Midbrain (tissue), 1 donor: ENCODE results near the gene TFDP2.
"Not testable (repeated sequence)": the region's sequence is repeated elsewhere in the genome, so short reads cannot be mapped to it uniquely, and the experiment has no call there.

Experiments used
- DNase-seq: peaks from one replicate; lab custom pipeline; 2025; lab: John Stamatoyannopoulos, UW

The TFDP2 gene

DNA sequence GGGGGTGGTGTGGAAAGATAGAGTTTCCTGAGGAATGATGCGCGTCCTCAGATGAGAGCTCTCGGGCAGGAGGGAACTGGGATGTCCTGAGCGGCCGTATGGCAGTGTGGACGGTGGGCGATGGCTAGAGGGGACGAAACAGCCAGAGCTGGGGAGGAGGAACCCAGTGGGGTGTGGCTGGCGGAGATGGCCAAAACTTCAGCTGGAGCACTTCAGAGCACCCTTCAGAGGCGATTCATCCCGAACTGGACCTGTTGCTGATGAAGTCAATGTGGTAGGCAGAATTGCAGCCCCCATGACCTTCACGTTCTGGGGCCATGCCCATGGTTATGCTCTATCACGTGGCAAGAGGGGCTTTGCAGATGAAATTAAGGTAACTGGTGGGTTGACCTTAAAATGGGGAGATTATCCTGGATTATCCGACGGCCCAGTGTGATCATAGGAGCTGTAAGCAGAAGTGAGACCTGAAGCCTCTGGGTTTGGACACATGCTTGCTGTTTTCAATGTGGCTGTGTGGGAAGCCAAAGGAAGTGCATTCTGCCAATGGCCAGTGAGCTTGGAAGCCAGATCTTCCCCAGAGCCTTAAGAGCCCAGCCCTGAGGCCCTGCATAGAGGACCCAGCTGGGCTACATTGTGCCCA, 220.6 kb downstream of the TFDP2 start:
- no peak for DNase-seq

DNA sequence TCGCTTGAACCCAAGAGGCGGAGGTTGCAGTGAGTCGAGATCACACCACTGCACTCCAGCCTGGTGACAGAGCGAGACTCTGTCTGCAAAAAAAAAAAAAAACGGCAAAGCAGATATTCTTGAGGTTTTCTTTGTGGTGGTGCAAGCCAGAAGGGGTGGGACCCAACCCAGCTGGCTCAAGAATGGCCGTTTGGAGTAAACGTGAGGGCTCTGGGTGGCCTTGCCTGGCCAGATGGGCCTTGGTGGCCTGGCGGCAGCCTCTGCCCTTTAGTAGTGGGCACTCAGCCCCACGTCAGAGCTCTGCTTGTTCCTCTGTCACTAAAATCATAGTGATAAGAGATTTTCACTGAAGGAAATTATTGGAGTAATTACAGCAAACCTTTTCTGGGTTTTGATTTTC, 222.4 kb downstream of the TFDP2 start:
- DNase-seq, result no peak

DNA sequence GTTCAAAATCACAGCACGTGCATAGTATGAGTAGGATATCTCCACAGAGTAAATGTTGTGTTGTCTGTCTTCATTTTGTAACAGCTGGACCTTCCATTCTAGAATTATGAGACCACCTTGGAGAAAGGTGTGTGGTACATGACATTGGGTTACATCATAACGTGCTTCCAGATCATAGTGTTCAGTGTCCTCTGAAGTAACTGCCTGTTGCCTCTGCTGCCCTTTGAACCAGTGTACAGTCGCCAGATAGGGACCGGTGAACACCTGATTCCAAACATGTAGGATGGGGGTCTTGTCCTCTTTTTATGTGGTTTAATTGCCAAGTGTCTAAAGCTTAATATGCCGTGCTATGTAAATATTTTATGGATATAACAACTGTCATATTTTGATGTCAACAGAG, 223.7 kb downstream of the TFDP2 start:
- DNase-seq, result not testable (repeated sequence)

DNA sequence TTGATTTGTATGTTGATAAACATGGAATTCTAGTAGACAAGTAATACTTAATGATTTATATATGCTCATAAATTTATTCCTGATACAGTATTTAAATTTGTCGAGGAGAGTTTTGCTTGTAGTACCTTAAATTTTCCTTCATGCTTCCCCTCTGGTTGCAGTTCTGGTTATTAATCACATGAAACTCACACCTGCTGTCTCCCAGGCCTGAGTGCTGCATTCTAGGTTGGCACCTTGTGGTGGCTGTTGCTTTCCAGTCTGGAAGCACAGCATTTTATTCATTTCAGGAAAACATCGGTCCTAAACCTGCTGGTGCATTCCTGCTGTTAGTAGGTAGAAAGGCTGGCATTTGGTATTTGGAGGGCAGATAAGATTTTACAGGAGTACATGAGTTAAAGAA, 228.0 kb downstream of the TFDP2 start:
- DNase-seq, result no peak

DNA sequence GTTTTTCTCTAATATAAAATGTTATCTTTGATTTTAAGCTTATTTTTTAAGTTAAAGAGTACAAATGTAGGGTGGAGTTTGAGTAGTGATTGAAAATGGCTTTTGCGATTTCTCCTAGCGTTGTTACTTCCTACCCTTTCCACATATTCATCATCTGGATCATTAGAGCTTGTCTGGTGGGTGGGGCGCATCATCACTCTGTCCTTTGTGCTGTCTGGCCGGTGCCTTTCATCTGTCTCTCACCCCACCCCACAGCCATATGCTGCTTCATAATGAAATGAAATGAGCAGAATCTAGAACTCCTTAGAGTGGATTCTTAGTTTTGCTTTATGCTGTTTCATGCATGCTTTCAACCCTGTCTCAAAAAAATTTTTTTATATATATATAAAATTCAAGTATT, 228.6 kb downstream of the TFDP2 start:
- no peak for DNase-seq

DNA sequence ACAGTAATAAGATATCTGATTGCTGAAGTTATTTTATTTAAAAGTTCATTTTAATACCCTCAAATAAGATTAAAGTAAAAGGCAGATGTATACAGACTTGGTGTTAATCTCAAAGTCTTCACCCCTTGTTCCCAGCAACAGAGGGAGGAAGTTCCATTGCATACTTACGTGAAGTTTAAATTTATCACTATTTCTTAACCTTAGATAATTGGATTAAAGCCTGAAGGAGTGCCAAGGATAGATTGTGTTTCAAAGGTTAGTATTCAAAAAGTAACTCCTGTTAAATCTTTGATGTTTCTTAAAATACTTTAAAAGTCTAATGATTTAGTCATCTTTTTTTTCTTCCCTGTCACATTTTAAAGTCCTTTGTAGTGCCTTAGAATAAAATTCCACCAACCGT, 233.6 kb downstream of the TFDP2 start:
- DNase-seq, result no peak

DNA sequence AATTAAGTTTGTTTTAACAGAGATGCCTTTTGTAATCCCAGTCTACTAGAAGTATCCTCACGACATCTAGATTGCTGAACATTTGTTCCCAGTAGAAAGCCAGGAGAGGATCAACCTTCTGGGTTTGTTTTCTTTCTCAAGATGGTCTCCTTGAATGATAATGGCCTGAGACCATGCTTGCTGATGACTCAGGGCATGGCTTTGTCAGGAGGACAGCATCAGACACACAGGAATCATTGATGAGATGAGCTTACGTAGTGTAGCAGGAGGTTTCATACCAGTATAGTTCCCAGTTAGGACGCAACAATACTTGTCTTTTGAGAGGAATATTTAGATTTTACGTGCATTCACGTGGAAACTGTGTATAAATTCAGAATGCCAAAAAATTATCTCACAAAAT, 234.3 kb downstream of the TFDP2 start:
- no peak for DNase-seq

DNA sequence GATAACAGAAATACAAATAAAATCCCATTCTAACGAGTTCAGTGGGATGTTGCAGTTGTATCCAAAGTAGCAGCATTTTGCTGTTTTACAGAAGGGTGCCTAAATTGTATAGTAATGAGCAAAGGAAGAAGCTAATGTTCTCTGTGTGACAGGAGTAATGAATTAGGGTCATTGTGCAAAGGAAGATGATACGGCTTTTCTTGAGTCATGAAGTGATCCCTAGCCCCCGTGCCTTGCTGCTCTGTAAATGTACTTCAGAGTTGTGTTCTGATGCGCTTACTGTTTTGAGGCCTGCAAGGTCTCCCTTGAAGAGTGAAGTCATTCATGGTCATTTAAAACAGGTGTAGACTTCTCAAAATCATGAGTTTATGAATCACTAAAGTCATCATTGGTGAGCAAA, 235.0 kb downstream of the TFDP2 start:
- no peak for DNase-seq

DNA sequence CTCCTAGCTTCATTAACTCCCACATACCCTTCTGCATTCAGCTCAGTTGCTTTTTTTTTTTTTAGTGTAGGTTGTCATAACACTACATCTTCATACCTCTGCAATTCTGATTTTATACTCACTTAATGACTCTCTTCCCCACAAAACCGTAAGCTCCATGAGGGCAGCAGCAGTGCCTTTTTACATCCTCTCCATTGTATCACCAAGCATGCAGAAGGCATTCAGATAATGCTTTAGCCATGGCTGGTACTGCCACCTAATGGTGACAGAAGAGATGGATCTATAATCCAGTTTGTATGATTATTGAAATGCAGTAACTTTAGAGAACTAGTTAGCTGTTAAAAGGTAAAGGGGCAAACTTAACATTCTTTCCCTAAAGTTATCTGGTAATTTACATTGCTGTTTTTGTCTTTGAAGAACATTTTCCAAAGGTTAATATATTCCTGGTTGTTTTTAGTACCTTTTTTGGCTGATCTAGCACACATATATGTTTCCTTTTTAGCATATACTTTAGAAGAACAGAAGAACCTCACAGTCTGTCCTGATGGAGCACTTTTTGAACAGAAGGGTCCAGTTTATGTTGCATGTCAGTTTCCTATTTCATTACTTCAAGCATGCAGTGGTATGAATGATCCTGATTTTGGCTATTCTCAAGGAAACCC, 236.1 kb downstream of the TFDP2 start:
- DNase-seq, result no peak

DNA sequence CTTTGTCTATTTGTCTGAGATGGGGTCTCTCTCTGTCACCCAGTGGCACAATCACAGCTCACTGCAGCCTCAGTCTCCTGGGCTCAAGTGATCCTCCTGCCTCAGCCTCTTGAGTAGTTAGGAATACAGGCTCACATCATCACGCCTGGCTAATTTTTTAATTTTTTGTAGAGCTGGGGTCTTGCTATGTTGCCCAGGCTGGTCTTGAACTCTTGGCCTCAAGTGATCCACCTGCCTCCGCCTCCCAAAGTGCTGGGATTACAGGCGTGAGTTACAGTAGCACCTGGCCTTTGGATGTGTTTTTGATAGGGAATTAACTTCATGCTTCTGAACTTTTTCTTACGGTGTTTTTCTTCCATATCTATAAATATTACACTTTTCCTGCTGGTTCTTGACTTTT, 239.4 kb downstream of the TFDP2 start:
- not testable (repeated sequence) for DNase-seq

DNA sequence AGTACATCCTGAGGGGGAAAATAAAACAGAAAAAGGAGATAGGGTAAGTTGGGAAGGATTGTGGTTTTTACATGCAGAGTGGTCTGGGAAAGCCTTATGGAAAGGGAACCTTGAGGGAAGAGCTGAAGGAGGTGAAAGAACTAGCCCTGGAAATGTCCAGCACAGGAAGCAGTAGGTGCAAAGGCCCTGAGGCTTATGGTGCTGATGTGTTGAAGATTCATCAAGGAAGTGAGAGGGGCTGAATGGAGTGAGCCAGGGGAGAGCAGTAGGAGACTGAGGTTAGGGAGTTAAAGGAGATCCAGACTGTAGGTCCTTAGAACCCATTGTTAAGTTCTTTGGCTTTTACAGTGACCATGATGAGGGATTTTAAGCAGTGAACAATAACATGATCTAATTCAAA, 239.9 kb downstream of the TFDP2 start:
- no peak for DNase-seq

DNA sequence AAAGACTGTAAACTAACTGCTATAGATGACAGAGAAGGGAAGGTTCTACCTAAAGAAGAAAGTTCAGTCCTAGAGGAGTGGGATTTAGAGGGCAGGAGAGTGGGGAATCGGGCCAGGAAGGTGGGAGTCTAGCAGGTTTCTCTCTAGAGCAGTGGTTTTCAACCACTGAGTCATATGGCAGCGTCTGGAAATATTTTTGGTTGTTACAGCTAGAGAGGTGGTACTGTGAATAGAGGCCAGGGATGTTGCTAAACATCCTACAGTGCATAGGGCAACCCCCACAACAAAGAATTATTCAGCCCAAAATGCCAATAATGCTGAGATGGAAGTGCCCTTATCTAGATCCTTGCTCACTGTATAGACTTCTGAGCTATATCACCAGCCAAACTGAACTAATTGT, 244.2 kb downstream of the TFDP2 start:
- DNase-seq, result no peak

DNA sequence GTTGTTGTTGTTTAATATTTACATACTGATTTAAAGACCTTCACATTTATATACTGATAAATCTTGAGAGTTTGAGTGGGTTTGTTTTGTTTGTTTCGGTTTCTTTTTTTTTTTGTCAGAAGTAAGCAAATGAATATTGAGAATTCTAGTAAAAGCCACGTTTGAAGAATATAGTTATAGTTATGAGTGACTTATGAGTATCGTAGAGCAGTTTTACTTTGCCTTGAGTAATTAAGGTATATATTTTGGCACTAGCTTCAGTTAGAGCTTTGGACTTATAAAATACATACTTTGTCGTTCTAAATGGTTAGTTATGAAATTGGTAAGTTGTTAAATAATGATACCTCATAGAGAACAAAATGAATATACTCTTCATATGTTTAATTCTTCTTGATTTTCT, 245.1 kb downstream of the TFDP2 start:
- no peak for DNase-seq

DNA sequence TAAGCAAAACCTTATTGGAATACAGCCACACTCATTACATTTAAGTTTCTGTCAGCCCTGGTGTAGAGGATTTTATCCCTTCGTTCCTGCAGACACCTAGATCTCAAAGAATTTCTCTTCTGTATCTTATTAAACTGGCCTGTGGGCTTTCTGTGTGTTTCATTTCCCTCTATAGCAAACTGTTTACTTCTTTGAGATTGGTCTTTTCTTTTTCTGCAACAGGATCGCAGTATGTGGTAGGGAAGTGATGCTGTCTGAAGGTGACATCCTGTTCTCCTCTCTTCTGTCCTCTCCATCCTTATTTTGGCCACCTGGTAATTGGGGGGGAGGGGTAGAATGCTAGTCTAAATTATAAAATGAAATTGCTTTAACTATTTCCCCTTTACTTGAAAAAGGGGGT, 247.4 kb downstream of the TFDP2 start:
- no peak for DNase-seq

DNA sequence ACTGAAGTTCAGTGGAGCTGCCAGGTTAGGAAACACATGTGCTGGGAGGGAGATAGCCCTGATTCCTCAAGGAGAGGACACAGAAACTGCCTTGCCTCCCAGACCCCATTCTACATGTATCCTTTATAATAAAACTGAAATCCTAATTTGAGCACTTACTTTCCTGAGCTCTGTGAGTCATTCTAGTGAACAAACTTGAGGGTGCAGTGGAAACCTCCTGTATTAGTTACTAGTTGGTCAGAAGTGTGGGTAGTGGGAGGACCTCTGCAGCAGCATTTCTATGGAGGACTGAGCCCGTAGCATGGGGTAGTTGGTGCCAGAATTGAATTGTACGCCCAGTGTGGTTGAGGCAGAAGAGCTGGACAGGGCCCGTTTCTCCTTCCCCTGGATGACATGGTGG, 249.0 kb downstream of the TFDP2 start:
- no peak for DNase-seq

DNA sequence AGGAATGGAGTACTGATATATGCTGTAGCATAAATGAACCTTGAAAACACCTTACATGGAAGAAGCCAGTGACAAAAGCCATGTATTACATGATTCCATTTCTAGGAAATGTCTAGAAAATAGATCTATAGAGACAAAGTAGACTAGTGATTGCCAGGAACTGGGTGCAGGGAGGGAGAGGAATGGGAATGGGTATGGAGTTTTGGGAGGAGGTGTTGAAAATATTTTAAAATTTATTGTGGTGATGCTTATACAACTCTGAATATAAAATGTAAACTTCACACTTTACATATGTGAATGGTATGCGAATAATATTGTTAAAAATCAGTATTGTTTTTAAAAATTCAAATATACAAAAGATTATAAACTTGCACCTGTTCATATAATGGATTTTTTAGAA, 250.4 kb downstream of the TFDP2 start:
- no peak for DNase-seq

DNA sequence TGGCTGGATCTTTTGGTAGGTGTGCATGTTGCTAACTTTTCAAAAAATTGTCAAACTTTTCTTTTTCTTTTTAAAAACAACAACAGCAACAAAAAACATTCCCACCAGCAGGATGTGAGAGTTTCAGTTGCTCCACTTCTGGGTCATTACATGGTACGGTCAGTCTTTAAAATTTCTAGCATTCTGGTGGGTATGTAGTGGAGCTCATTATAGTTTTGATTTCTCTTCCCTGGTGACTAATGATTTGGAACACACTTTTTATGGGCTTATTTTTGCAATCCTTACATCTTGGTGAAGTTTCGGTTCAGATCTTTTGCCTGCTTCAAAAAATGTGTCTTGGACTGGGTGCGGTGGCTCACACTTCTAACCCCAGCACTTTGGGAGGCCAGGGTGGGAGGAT, 253.6 kb downstream of the TFDP2 start:
- no peak for DNase-seq

DNA sequence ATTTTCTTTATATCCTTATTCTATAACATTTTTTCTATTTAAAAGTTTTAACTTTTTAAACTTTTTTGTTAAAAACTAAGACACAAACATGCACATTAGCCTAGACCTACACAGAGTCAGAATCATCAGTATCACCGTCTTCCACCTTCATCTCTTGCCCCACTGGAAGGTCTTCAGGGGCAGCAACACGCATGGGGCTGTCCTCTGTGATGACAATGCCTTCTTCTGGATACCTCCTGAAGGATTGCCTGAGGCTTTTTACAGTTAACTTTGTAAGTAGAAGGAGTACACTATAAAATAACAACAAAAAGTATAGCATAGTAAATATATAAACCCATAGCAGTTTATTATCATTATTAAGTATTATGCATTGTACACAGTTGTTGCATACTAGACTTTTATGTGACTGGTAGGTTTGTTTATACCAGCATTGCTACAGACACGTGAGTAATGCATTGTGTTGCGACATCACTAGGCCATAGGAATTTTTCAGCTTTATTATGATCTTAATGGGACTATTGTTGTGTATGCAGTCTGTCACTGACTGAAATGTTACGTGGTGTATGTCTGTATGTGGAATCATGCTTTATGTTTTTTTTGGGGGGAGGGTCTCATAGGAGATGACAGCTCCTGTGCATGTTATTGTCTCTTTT, 254.7 kb downstream of the TFDP2 start:
- DNase-seq, result no peak
